ENCODE measurements around the gene SLC2A14.
"Not testable (repeated sequence)": the region's sequence is repeated elsewhere in the genome, so short reads cannot be mapped to it uniquely, and the experiment has no call there.

Gene SLC2A14

GRCh38 chr12:7835116-7835515 lies 37.6 kb downstream of the SLC2A14 start:
- in situ Hi-C loops (cut with MboI; ENCODE audit: low sequenced_read_pairs): no loop called here

- in situ Hi-C loops (cut with MboI; ENCODE audit: low sequenced_read_pairs): no loop called here
Observed at GRCh38 chr12:7834701-7835100, 38.0 kb downstream of the SLC2A14 start.

GRCh38 chr12:7833831-7834230 lies 38.9 kb downstream of the SLC2A14 start:
- in situ Hi-C loops (cut with MboI; ENCODE audit: low sequenced_read_pairs): no loop called here

GRCh38 chr12:7833201-7833600 lies 39.5 kb downstream of the SLC2A14 start:
- in situ Hi-C loops (cut with MboI; ENCODE audit: low sequenced_read_pairs): not testable (repeated sequence)

- in situ Hi-C loops (cut with MboI; ENCODE audit: low sequenced_read_pairs): no loop called here
Observed at GRCh38 chr12:7832059-7832696, 40.5 kb downstream of the SLC2A14 start.

GRCh38 chr12:7829737-7830136 lies 43.0 kb downstream of the SLC2A14 start:
- in situ Hi-C loops (cut with MboI; ENCODE audit: low sequenced_read_pairs): not testable (repeated sequence)

- in situ Hi-C loops (cut with MboI; ENCODE audit: low sequenced_read_pairs): not testable (repeated sequence)
Observed at GRCh38 chr12:7825754-7826153, 47.0 kb downstream of the SLC2A14 start.

GRCh38 chr12:7806863-7807487 lies 65.7 kb downstream of the SLC2A14 start:
- in situ Hi-C loops (cut with MboI; ENCODE audit: low sequenced_read_pairs): no loop called here

GRCh38 chr12:7806319-7806718 lies 66.4 kb downstream of the SLC2A14 start:
- in situ Hi-C loops (cut with MboI; ENCODE audit: low sequenced_read_pairs): not testable (repeated sequence)

GRCh38 chr12:7801460-7801859 lies 71.3 kb downstream of the SLC2A14 start:
- in situ Hi-C loops (cut with MboI; ENCODE audit: low sequenced_read_pairs): no loop called here

- in situ Hi-C loops (cut with MboI; ENCODE audit: low sequenced_read_pairs): not testable (repeated sequence)
Observed at GRCh38 chr12:7798750-7799308, 73.9 kb downstream of the SLC2A14 start.

GRCh38 chr12:7797698-7798398 lies 74.9 kb downstream of the SLC2A14 start:
- in situ Hi-C loops (cut with MboI; ENCODE audit: low sequenced_read_pairs): no loop called here

GRCh38 chr12:7797269-7797668 lies 75.4 kb downstream of the SLC2A14 start:
- in situ Hi-C loops (cut with MboI; ENCODE audit: low sequenced_read_pairs): not testable (repeated sequence)

GRCh38 chr12:7793211-7793610 lies 79.5 kb downstream of the SLC2A14 start:
- in situ Hi-C loops (cut with MboI; ENCODE audit: low sequenced_read_pairs): no loop called here

GRCh38 chr12:7788884-7789528 lies 83.7 kb downstream of the SLC2A14 start, which contains the start of gene NANOG:
TSS of gene NANOG (plus strand) at chr12:7789402. CDS start at chr12:7789615, 213 bp downstream.
- in situ Hi-C loops (cut with MboI; ENCODE audit: low sequenced_read_pairs): not testable (repeated sequence)

- in situ Hi-C loops (cut with MboI; ENCODE audit: low sequenced_read_pairs): no loop called here
Observed at GRCh38 chr12:7788294-7788660, 84.4 kb downstream of the SLC2A14 start.

- in situ Hi-C loops (cut with MboI; ENCODE audit: low sequenced_read_pairs): no loop called here
Observed at GRCh38 chr12:7787574-7788293, 85.0 kb downstream of the SLC2A14 start.

- in situ Hi-C loops (cut with MboI; ENCODE audit: low sequenced_read_pairs): no loop called here
Observed at GRCh38 chr12:7784701-7785100, 88.0 kb downstream of the SLC2A14 start.

GRCh38 chr12:7783433-7783832 lies 89.3 kb downstream of the SLC2A14 start:
- in situ Hi-C loops (cut with MboI; ENCODE audit: low sequenced_read_pairs): not testable (repeated sequence)

- in situ Hi-C loops (cut with MboI; ENCODE audit: low sequenced_read_pairs): no loop called here
Observed at GRCh38 chr12:7782055-7782454, 90.7 kb downstream of the SLC2A14 start.

GRCh38 chr12:7781274-7781673 lies 91.4 kb downstream of the SLC2A14 start:
- in situ Hi-C loops (cut with MboI; ENCODE audit: low sequenced_read_pairs): no loop called here

Data from hTERT RPE-1 (cell line).